T follicular helper cell (primary cell): Measurements from ENCODE around the gene CTU2.

Experiments used
- DNase-seq: peaks from one replicate; pipeline ENCODE4 v3.0.0-alpha.2; 2020; ENCODE audit warnings: low read depth

The CTU2 gene

DNA sequence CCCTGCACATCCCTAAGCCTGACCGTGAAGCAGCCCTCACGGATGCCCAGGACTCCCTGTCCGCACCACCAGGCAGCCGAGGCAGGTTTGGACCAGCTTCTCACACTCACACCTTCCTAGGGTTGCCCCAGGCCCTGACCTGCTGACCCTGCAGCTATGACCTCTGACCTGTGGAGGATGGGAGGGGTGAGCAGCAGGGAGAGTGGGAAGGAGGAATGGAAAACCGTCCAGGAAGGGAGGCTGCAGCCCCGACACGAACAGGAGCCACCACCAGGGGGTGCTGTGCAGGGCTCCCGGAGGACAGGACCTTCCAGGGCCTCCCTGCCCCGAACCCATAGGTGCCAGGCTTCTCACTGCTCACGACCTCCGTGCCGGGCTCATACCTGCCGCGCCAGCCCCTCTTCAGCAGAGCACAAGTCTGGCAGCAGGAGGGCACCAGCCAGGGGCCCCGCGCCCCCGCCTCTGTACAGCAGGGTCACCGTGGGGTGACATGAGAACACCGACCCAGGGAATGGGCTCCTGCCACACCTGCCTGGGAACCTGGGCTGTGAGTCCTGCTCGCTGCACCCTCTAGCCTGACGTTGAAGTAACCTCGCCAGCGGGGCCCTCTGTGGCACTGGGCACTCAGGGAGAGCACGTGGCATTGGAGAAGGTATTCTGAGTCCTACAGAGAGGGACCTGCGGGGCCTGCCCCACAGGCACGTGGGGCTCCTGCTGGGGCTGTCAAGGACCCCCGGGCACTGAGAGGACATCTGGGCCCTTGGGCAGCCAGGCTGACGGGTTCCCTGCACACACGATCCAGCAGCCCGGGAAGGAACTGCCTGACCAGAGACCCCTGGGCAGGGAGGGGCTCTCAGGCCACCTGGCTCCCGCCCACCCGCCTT, 37.6 kb downstream of the CTU2 start:
- peak; percentile 65 for DNase-seq

DNA sequence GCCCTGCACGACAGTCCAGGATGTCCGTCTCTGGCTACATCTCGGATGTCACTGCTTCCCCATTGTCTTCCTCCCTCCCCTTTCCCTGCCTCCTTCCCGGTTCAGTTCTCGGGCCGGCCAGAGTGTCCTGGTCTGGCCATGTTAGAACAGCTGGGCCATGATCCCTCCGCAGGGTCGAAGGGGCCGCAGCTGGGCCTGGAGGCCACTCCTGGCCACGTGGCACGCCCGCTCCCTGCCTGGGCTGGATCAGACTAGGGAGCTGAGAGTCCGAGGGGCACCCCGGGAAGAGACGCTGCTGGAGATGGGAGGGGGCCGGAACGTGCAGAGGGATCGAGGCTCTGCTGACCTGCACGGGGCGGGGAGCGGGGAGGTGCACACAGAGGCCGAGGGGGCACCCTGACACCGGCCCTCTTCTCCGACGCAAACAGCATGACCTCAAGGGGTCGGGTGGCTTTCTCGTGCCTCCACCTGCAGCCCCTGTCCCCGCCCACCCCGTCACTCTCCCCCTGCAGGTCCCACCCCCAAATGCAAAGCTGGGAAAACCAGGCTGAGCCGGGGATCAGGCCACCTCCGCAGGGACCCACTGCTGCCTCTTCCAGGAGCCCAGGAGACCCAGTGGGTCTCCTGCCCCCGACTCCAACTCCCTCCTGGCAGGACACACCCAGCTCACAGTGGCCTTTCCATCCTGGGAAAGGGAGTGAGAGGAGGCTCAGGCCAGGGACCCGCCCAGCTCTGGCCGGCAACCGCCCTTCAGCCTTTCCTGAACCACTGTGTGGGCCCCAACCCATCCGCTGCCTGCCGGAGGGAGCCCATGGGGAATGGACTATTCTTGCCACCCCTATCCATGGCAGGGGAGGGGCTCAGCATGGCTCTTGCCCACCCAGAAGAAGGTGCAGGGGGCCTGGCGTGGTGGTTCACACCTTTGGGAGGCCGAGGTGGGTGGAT, 38.5 kb downstream of the CTU2 start:
- DNase-seq, result no peak

DNA sequence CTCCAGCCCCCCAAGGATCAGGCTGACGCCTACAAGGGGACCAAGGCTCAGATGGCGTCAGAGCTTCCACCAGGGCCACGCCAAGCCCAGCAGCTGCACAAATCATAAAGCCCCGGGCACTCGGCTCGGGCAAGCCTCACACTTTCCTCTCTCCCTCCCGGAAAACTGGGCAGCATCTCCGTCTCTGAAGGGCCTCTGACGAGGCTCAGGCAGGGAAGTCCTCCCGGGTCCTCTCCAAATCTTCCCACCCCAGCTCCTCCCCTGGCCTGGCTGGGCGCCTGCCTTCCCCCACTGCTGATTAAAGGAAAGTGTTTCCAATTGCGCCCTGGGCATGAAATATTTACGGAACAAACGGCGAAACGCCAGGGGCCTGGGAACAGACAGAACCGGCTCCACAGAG, 40.2 kb downstream of the CTU2 start:
- DNase-seq, result no peak

DNA sequence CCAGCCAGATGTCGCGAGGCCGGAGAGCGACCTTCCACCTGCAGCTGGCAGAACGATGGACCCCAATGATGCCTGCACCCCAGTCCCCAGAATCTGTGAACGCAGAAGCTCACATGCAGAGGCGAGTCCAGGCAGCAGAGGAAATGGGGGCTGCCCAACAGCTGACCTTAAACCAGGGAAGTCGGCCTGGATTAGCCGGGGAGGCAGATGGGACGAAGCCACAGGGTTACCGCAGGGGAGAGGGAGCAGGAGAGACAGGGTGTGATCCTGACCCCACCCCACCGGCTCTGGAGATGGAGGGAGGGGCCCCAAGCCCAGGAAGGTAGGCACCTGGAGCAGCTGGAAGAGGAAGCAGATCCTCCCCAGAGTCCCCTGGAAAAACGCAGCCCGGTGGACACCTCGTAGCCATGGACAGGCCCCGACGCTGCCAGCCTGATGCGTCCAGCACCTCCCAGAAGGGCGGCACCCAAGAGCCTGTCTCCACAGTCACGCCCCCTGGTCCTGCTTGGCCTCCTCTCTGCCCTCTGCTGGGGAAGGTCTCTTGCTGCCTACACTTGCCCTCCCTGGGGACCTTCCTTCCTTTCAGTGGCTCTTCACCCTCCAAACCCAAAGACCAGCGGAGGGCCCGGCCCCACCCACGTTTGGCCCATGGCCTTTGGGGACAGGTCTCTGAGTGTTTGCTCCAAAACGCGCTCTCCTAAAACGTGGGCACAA, 41.4 kb downstream of the CTU2 start:
- no peak for DNase-seq

DNA sequence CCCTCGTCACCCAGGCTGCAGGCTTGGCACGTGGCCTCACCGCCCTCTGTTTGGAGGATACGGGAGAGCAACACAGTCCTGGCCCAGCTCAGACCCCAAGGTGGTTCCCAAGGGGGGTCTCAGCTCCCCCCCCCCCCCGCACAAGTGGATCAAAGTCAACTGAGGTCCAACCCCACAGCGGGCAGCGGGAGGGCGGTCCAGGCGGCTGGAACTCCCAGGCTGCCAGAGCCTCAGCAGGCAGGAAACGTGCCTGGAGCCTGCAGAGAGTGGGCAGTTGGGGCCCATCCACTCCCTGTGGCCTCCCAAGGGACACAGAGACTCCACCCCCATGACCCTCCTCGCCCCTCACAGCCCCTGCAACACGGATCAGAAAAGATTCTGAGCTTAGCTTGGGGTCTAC, 42.1 kb downstream of the CTU2 start:
- no peak for DNase-seq

DNA sequence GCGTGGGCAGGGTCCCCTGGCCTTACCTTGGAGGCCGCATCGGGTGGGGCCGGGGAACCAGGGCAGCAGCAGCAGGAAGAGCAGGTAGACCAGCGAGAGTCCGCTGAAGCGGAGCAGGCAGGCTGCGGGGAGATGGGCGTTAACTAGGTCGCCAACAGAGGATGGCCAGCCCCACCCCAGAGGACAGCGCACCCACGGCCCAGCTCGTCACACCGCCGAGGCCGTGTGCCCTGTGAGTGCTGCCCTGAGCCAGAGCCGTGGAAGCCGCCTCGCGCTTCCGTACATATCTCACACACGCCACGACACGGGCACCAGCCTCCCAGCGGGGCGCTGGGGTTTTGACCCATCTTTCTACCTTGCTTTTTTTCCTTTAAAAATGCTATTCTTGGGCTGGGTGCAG, 43.1 kb downstream of the CTU2 start:
- DNase-seq, result no peak

DNA sequence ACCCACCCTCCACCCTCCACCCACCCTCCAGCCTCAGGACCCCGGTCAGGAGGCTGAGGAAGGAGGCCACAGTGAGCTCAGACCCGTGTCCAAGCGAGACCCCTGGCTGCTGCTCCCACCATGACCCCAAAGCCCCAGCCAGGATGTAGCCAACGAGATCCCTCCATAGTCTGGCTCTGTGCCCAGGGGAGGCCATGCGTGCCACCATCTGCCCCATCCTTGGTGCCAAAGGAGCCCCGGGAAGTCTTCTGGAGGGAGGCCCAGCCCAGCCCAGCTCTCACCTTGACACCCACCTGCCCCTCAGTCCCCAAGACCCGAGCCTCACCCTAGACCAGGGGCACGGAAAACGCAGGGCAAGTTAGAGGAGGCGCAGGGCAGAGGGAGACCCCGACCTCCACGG, 44.6 kb downstream of the CTU2 start:
- no peak for DNase-seq

DNA sequence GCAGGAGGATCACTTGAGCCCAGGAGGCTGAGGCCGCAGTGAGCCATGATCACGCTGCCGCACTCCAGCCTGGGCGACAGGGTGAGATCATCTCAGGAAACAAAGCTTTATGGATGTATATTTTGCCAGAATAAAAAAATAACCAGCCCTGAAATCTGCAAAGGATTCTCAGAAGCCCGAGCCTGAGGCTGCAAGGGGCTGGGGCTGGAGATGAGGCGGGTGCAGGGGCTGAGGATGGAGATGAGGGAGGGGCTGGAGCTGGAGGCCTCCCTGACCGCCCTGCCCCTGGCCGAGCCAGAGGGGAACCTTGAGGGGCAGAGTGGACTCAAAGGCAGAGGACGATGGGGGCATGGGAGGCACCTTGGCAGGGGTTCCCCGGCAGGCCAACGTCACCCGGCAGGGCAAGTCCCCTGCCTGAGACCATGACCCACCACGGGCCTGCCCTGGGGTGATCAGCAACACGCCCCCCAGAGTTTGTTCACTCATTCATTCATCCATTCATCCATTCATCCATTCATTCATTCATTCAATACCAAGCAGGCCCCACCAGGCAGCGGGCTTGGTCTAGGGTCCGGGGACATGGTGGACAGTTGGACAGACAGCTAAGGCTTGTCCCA, 46.2 kb downstream of the CTU2 start:
- DNase-seq, result no peak

DNA sequence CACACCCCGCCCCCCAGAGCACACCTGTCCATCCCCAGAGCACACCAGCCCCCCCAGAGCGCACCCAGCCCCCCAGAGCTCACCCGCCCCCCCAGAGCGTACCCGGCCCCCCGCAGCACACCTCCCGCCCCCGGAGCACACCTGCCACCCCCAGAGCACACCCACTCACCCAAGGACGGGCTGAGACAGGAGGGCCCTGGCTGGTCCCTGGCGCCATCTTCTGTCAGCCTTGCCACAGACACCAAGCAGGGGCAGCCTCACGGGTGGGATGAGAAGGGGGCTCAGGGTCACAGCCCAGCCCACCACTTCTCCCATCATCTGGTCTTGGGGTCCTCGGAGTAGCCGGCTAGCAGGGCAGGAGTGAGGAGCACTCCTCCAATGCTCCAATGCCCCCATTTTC, 46.9 kb downstream of the CTU2 start:
- no peak for DNase-seq

DNA sequence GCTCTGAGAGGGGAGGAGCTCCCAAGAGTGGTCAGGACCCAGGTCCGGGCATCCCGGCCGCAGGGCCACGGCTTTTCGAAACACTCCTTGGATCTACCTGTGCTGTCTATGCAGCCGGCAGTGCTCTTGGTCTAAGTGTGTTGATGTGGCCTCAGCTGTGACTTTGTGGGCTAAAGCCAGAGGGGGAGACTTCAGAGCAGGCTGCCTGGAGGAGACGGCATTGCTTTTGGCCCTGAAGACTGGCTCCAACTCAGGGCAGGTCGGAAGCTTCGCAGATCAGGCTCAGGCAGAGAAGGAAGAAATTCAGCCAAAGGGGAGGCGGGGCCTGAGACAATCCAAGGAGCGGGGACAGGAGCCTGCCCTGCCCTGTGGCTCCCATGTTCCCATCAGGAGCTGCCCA, 47.3 kb downstream of the CTU2 start:
- DNase-seq, result no peak

DNA sequence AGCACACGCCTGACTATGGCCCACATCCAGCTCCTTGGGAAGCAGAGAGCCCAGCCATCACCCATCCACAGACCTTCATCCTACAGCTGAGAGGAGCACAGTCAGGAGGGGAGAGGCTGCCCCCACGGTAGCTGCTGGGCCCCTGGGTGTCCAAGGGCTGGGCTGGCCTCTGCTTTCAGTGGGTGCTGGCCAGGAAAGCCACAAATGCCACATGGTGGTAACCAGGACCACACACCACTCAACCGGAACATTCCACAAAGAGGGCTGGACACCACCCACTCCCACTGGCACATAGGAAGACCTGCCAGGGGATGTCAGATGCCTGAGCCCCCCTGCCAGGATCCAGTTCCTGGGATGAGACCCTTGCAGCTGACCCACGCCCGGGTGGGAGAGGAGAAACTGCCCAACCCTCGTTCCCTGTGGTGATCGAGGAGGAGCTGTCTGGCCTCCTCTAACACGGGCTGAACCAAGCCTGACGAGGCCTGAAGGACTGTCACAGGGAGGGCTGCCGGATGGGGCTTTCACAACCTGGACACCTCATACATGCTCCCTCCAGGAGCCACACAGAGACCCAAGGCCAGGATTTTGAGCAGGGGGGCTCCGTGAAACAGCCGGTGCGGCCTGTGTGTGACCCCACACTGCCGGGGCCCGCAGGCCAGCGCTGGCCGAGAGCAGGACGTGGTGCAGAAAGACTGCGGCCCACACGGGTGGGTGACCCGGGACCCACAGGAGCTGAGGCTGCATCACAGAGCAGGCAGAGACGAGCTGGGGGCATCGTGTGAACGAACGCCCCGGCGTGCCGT, 48.0 kb downstream of the CTU2 start:
- DNase-seq, result no peak

DNA sequence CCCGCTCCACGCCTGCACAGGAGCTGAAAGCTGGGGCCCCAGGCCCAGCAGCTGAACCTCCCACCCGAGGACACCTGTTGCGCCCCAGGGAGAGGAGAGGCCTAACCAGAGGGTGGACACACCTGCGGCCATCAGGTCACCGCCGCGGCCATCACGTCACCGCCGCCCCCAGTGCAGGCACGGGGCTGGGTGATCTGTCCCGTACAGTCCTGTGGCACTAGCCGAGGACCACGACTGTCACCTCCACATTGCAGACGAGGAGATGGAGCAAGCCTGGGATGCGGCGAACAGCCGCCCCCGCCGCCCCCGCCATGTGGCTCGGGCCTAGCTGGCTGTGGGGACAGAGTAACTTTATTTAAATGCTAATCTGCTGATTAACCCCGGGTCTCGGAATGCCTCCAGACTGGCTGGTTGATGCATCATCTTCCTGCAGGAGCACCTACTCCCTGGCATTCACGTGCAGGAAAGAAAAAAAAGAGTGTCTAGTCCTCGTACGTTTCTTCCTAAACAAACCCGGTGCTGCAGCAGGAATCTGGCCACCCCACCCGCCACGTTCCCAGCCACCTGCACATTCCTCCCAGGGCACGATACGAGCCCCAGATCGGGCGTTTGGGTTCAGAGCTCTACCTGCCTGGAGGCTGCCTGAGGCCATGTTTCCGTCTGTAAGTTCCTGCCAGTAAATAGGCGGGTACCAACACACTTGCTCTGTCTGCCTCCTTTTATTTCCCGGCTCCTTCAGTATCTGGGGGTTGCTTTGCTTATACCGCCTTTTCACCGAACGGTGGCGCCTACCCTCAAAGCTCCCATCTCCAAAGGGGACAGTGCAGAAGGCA, 48.8 kb downstream of the CTU2 start:
- no peak for DNase-seq

DNA sequence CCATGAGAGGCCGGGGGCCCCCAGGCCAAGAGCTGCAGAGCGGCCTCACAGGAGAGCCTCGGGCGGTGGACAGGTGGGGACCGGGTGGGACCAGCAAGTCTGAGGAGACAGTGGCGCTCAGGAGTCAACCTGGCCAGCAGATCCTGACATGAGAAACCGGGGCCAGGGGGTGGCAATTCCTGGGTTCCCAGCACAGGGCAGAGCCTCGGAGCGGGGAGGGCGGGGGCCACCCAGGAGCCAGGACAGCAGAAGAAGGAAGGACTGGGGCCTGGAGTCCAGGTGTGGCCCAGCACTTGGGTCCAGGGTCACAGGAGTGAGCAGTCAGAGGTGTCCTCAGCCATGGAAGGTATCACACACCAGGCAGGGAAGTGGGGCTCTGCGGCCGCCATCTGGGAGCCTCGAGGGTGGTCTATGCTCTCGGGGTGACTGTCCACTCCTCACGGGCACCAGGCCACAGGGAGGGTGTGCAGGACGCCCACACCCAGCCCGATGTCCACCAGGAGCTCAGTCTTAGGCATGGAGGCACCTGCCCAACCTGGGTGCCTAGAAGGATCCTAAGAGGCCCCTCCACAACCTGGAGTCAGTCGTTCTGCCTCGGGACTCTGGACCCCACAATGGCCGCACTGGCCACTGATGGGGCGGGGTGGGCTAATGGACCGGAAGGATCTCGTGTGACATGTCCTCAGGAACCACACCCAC, 49.6 kb downstream of the CTU2 start:
- no peak for DNase-seq

DNA sequence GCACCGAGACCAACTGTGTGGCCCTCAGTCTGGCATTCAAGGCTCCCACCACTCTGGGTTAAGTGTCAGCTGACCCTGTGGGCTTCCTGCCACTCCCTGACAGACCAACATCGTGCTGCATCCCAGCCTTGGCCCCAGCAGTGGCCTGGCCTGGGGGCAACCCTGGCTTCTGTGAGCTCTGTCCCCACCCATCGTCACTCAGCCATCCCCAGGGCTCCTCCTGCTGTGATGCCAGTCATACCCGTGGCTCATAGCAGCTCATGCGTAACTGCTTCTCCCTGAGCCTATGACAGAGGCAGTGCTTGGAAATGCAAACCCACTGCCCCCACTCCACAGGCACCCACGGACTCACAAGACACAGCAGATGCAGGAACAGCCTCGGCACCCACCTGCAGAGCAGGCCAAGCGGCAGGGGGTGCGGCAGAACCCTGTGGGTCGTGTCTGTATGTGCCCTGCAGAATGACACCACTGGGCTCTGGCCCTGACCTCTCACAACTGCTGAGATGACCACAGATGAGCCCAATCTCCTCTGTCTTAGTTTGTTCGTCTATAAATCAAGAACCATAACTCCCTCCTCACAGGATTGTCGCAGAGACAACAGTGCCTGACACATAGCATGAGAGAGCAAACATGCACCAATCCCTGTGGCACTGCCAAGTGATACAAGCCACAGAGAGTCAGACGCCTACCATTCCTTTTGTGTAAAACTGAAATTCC, 52.1 kb downstream of the CTU2 start:
- DNase-seq, result no peak

DNA sequence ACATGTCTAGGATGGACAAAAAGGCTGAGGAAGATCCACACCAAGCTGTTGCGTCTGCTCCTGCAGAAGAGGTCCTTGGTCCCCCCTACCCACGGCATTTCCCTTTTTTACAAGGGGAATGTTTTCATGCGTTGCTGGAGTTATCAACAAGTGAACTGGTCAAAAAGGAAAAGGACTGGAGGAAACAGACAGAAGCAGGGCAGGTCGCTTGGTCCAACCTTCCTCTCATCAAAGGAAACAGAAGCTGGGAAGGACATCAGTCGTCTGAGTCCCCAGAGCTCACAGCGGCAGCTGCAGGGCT, 52.6 kb downstream of the CTU2 start:
- DNase-seq, result no peak

DNA sequence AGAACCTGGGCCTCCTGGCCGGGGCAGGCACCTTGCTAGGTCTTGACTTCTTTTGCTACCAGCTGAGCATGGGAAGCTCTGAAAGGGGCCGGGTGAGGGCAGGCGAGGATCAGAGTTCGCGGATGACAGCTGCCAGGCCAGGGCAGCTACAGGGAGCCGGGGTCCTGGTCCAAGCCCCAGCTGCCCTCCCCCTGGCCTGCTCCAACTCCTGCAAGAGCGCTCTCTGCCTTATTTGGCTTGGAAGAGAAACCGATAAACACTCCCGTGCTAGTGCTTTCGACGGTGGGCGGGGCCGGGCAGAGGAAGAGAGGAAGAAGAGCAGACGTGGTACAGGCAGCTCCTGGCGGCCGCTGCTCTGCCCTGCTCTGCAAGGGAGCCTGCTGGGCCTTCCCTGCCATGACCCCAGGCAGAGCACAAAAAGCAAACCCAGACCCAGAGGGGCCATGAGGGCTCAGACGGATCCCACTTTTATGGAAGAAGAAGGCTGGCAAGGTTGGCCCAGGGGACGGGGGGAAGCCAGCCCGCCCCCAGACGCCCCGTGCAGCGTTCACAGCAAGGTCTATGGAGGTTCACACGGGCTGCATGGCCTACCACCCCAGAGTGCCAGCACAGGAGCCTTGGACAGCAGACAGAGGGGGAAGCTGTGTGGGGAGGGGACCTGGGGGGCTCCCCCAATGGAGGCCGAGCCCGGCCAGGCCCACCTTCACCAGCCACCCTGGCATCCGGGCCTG, 53.1 kb downstream of the CTU2 start:
- peak; percentile 50 for DNase-seq

DNA sequence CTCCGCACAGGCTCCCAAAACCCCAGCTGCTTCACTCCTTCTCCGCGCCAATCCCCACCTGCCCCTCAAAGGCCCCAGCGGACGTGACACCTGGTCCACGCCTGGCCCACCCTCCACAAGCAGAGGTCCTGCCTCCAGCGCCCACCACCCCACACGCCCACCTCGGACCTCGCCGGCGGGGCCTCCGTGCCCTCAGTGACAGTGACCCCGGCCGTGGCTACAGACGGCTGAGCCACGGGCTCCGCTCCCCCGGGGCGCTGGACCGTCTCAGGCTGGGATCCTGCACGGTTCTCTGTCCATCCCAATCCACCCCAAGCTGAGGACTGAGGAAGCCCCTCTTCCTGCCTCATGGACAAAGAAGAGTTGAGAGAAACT, 53.7 kb downstream of the CTU2 start:
- DNase-seq, result no peak

DNA sequence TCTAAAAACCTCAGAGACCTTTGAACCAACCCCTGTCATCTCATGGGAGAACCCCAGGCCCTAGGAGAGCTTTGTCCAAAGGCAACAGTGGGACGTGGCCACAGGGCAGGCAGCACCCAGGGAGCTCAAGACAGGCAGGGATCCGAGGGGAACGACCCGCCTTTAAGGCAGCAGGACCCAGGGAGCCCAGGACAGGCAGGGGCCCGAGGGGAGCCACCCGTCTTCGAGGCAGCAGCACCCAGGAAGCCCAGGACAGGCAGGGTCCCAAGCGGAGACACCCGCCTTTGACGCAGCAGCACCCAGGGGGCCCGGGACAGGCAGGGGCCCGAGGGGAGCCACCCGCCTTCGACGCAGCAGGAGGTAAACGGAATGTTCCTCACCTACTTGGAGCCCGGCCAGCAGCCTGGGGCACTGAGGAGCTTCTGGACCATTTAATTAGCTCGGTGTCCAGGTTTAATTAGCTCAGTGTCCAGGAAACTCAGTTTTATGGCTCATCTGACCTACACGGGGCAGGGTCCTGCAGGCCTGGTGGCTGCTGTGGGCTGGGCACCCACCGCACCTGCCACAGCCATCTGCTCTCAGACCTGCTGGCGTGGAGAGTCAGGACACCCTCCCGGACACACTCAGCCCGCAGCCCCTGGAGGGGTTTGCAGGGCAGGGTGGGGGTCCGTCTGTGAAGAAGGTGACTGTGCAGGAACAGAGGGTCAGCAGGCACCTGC, 54.3 kb downstream of the CTU2 start:
- no peak for DNase-seq
